NOMO-1 treated with dmso at 0.1 percent for 144 hours (cell line): Measurements from ENCODE around the gene S100A13.
A peak's percentile ranks its signal among the peaks of the same experiment; 100 is the strongest.
"Not testable (repeated sequence)": the region's sequence is repeated elsewhere in the genome, so short reads cannot be mapped to it uniquely, and the experiment has no call there.

Experiments
- DNase-seq: peaks from one replicate; lab custom pipeline; 2025; ENCODE audit not compliant: unreplicated experiment; lab: John Stamatoyannopoulos, UW

The S100A13 gene

DNA sequence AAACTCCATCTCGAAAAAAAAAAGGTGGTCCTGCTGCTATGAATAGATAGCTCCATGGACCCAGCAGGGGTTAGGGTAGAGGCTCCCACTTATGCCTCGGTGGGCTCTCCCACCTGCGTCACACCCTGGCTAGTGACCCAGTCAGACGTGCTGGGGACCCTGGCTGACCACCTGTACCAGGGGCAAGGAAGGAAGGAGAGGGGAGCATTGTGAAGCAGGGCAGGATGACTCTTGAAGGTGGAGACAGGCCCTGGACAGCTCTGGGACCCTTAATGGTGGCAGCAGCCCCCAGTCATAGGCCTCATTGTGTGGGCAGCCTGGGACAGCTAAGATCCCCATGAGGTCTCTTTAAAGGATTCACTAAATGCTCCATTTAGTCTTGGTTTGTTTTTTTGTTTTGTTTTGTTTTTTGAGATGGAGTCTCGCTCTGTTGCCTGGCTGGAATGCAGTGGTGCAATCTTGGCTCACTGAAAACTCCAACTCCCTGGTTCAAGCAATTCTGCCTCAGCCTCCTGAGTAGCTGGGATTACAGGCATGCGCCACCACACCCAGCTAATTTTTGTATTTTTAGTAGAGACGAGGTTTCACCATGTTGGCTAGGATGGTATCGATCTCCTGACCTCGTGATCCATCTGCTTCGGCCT is 20.8 kb upstream of the S100A13 start:
- DNase-seq, result no peak

DNA sequence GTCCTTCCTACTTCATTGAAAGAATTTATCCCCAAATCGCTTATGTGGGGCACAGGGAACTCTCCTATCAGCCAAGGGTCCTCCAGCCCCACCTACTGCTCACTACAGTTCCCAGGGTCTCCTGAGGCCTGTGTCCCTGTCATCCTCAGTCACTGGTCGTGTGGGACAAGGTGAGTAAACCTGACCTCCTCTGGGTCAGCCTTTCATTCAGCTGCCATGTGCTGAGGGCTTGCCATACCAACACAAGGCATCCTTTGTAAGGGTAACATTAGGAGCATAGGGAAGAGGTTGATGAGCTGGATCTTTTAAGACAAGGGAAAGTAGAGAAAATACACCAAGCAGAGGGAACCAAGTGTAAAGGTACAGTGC is 20.0 kb upstream of the S100A13 start:
- DNase-seq, result no peak

DNA sequence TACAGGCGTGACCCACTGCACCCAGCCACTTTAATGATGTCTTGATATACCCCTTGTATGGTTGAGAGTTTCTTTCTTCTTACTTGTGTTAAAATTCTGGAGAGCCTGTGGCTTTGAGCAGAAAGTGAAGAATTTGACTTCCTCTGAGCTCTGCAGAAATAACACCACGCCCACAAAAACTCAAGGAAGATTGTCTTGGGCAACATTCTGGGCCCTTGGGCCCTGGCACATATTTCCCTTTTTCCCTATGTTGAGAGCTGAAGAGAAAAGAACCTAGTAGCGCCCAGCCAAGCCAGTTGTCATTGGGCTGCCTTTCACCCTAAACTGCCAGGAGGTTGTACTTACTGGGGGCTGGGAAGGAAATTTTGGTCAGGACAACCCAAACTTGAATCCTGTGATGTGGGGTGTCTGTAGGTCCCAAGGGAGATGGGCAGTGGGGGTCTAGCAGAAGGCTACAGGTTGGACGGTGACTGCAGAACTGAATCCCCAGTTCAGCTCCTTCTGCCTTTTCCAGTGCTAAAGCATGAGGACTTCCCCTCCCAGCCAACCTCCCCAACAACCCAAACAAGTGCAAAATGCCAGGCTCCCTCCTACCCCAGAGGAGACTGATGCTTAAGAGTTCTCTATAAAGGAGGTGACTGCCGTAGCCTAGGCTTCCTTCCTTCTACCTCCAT is 19.5 kb upstream of the S100A13 start:
- peak; percentile 71 for DNase-seq

DNA sequence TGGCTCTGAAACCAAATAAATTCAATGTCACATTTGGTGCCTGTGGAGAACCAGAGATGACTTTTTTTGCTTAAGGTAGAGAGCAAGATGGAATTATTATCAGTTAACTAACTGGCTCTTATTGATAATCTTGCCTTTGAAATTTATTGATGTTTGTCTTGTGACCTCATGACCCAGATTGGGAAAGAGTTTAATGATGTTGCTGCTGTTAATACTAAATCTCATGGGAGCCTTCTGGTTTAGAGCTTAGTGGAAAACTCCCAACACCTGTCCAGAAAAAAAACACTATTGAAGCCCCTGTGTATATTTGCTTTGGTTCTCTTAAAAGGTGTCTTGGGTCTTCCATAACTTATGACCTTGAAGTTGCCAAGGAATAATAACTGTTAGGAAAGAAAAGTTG is 16.5 kb upstream of the S100A13 start:
- DNase-seq, result no peak

DNA sequence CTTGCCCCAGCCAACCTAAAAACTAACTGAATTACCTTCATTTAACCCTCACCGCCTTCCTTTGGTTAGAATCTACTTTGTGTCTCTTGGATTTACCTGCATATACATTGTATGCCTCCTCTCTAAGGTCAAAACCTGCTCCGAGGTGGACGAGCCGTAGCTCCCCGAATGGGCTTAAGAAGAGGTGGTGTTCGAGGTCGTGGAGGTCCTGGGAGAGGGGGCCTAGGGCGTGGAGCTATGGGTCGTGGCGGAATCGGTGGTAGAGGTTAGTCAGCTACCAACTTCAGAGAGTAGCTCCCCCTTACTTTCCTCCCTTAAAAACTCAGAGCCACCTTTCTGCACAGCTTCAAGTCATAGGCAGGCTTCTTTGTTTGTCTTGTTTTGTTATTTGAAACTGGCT is 15.8 kb upstream of the S100A13 start:
- no peak for DNase-seq

DNA sequence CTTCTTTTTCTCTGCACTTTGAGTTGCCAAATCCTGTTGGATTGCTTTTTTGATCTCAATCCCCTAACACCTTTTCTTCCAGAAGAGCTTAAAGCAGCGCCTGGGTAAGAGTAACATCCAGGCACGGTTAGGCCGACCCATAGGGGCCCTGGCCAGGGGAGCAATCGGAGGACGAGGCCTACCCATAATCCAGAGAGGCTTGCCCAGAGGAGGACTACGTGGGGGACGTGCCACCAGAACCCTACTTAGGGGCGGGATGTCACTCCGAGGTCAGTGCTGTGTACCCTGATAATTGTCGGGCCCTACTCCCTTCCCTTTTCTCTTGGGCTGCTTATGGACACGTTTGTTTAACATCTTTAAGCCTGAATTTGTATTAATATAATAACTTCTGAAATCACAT is 14.9 kb upstream of the S100A13 start:
- no peak for DNase-seq

DNA sequence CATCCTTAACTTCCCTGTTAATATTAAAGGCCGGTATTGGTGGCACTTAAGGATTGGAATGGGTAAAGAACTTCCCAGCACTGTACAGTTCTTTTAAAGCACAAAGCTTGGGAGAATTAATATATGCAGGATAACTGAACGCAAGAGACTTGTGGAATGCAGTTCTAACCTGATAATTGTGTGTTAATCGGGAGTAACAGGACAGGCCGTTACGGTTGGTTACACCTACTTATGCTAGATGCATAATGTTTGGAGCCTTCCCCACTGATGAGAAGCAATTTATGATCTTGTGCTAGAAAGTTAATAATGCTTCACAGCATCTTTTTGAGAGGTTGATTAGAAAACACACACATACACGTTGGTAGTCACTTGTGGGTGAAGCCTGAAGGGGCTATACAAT is 13.6 kb upstream of the S100A13 start:
- no peak for DNase-seq

DNA sequence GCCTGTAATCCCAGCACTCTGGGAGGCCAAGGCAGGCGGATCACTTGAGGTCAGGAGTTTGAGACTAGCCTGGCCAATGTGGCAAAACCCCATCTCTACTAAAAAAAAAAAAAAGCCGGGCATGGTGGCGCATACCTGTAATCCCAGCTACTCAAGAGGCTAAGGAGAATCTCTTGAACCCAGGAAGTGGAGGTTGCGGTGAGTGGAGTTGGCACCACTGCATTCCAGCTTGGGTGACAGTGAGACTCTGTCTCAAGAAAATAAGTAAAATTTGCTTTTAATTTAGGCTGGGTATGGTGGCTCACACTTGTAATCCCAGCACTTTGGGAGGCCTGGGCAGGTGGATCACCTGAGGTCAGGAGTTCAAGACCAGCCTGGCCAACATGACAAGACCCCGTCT is 12.9 kb upstream of the S100A13 start:
- not testable (repeated sequence) for DNase-seq

DNA sequence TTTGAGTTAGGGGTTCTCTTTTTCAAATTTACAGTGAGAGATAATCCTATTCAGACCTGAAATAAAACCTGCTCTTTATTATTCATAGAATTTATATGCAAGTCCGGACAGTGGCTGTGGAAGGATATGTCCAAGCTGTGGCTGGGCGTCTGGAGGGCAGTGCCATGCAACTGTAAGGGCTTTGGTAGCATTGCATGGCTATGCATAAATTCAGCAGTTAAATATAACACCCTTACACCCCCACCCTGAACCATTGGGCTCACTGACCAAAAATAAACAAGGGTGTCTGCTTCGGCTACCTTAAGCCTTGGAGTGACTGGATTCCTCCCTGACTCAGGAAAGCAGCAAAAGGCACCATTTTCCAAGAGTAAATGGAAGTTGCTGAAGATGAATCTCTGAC is 12.0 kb upstream of the S100A13 start:
- DNase-seq, result no peak

DNA sequence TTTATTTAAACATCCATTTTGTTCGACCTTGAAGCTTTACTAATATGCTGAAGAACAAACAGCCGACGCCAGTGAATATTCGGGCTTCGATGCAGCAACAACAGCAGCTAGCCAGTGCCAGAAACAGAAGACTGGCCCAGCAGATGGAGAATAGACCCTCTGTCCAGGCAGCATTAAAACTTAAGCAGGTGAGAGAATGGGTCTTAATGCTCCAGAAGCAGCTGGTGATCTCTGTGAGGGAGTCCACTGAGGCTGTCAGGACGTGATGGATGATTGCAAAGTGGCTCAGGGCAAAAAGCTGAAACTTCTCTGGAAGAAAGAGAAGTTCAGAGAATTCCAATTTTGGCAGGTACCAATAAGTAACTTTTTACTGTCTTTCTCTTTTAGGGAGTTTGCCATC is 11.0 kb upstream of the S100A13 start:
- DNase-seq, result no peak

DNA sequence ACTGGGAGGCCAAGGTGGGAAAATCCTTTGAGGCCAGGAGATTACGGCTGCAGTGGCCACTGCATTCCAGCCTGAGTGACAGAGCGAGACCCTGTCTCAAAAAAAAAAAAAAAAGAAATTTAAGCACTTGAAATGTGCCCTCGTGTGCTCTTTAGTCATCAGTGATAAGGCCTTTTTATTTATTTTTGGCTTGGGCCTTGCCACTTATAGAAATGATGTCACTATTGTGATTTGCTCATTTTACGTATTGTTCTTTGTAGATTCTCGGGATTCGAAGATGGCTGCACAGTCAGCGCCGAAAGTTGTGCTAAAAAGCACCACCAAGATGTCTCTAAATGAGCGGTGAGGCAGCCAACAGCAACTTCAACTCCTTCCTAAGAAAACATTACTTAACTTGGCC is 9.0 kb upstream of the S100A13 start:
- no peak for DNase-seq

DNA sequence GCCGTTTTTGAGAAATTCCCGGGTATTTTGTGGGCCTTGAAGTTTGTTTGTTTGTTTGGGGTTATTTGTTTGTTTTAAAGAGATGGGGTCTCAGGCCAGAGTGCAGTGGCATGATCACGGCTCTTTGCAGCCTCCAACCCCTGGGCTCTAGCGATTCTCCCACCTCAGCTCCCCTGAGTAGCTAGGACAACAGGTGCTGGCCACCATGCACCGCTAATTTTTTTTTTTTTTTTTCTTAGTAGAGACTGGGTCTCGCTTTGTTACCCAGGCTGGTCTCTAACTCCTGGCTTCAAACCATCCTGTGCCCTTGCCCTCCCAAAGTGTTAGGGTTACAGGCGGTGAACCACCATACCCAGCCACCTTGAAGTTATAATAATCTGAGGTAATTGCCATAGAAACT is 8.6 kb upstream of the S100A13 start:
- DNase-seq, result no peak

DNA sequence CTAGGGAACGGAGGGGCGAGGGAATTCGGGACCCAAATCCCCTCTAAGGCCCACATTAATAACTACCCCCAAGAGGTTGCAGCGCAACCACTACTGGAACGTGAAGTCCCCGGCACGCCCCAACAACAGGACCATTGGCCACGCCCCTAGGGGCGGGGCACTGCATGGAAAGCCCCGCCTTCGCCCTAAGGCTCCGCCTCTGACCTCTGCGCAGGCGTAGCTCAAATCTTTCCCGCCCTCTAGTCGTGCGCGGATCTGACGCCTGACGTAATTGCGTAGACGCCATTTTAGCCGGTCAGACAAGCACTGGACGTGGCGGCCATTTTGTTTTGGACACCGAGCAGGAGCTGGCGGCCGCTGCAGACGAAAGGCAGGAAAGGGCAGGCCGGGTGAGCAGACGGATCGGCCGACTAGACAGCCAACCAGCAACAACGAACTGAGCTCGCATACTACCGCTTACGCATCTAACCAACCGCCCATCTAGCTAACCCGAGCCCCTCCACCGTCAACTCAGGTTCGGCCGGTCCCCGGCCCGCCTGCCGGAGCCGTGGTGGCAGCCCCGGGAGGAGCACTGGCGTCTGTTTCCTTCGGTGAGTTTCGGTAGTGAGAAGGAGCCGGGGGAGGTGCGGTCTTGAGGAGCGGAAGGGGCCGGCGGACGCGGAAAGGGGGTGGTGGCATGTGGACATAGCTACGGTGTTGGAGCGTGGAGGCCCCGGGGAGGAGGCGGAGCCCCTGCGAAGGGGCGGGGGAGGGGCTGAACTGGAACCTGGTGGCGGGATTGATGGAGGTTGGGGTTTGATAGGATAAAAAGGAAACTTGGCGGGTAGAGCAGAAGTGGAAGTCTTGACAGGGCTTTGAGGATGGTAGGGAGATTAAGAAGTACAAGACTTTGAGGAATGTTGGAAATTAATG is 6.7 kb upstream of the S100A13 start, which contains the start of gene CHTOP:
TSS of gene CHTOP (plus strand) at position 313 of the 912 bp plus-strand sequence. CDS start 2,523 bp downstream, outside the sequence.
- DNase-seq, result peak; percentile 96

DNA sequence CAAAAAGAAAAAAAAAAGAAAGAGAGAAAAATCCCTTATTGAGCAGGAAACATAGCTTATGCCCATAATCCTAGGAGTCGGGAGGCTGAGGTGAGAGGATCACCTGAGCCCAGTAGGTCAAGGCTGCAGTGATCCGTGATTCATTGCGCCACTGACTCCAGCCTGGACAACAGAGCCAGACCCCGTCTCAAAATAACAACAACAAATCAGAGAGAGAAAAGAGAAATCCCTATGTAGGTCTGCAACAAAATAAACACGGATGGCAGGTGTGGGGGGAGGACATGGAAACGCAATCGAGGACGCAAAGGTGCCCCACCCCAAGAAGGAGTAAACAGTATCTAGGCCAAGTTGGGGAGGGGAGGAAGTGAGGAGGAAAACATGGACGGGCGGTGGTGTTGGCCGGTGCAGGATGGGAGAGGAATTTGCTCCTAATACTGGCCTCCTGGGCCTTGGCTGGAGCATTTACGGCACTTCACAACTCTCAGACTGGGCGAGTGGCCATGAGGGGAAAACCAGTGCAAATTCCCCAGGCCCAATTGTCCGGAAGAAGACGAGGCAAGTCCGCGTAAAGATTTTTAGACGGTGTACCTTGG is 6.0 kb upstream of the S100A13 start:
- DNase-seq, result no peak

DNA sequence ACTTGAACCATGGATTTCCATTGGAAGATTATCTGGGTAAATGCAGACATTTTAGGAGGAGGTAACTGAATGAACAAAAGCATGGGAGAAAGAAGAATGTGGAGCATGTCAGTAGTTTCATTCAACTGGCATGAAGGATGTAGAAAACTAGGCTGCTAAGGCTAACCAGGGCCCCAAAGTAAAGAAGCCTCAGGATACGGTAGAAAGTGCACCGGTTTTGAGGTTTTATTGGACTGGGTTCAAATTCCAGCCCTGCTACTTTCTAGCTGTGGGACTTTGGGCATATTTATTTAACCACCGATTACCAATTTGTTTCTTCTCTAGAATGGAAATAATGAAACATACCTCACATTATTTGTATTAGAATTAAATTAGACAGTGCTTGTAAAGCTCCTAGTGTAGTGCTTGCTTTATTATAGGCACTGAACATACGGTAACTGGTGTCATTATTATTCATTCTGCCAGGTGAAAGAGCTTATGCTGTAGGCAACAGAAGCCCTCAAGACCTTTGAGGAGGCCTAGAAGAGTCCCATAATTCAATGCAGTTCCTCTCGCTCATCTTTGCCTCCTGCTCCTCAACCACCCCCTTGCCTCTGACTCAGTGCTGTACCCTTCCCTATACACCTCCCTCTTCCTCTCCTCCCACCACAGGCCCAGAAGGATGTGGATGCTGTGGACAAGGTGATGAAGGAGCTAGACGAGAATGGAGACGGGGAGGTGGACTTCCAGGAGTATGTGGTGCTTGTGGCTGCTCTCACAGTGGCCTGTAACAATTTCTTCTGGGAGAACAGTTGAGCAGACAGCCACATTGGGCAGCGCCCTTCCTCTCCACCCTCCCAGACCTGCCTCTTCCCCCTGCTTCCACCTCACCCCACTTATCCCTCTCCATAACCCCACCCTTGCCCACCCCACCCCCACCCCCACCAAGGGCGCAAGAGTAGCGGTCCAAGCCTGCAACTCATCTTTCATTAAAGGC is 4.0 kb upstream of the S100A13 start:
- no peak for DNase-seq

DNA sequence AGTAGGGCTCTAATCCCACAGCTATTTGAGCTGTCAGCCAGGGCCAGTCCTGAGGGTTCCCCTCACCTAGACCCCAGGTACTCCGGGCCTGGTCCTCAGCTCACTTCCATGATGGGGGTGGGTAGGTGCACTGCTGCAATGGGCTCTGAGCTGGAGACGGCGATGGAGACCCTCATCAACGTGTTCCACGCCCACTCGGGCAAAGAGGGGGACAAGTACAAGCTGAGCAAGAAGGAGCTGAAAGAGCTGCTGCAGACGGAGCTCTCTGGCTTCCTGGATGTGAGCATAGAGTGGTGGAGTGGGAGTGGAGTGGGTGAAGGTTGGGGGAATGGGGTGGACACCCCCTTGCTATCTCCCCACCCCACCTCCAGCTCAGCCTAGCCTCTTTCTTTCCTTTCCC is 3.1 kb upstream of the S100A13 start:
- DNase-seq, result no peak

DNA sequence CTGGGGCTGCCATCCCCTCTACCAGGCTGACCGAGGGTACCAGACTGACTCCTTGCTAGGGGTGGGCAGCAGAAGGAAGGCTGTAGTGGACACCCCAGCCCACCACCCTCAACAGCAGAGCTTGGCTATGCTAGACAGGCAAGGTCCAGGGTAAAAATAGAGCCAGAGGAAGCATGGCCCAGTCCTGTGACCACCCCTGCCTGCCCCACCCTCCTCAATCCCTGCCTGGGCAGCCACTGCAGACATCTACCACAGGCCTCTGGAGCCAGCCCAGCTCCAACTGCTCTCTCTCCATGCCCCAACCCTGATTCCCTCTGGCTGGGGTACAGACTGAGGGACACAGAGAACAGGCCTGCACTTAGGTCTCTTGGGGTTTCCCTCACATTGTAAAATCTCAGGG is 2.7 kb upstream of the S100A13 start:
- DNase-seq, result no peak

DNA sequence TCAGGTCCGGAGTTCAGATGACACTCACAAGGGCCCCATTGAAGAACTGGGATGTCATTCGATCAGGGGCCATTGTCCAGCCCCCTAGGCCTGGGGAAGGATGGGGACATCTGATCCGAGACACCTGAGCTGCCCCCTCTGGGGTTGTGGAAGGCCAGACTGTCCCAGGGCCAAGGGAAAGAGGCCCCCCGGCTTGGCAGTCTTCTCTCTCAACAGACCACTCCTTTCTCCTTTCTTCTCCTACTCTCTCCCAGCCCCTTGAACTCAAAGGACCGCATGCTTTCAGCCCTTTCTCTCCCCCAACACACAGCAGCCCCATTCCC is 2.0 kb upstream of the S100A13 start:
- no peak for DNase-seq

DNA sequence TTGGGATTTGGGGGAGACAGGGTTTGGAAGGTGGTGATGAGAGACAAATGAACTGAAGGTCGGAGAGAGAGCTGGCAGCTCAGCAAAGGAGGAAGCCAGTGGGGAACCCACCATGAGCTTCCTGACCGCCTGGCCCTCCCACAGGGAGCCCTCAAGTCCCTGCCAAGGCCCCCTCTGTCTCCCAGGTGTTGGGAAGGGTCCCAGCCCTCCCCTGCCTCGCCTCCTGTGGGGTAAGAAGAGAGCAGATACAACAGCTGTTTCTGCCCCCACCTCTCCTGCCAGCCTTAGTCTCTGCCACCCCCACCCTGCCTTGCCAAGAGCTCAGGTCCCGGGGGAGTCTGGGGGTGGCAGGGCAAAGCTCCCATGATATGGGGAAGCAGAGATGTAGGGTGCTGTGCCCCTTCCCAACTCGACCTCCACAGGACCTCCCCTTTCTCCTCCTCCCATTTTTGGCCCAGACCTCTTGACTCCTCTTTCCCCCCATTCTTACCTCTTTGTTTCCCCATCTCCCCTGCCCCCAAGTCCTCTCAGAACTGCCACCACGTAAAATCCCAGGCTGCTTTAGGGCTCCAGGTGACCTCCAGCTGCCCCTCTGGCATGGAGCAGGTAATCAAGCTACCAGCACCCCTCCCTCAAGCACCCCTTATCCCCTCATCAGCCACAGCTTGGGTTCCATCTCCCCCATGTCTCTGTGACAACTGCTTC is 1.5 kb upstream of the S100A13 start:
- no peak for DNase-seq
